Suprapubic skin (tissue), 4 donors: ENCODE measurements around the gene MSGN1. TPM values are rescaled to one million over a fixed set of nuclear protein-coding genes. Genes with fewer than 3 reads are reported as not detected.
A peak's percentile ranks its signal among the peaks of the same experiment; 100 is the strongest.

Source experiments
- DNase-seq, 2 donors: peaks; one replicate each; pipeline ENCODE4 v3.0.0-alpha.2; 2019; ENCODE audit warnings: low spot score in 2 of 2
- H3K27ac ChIP-seq: fragments of 200-600 bp; sonication (generic); one replicate; pipeline ENCODE4 v1.5.1; 2019
- H3K27me3 ChIP-seq: fragments of 200-600 bp; sonication (generic); one replicate; pipeline ENCODE4 v1.5.1; 2019
- H3K36me3 ChIP-seq: fragments of 200-600 bp; sonication (generic); one replicate; pipeline ENCODE4 v1.5.1; 2019
- H3K4me1 ChIP-seq: fragments of 200-600 bp; sonication (generic); one replicate; pipeline ENCODE4 v1.5.1; 2019
- H3K4me3 ChIP-seq: fragments of 200-600 bp; sonication (generic); one replicate; pipeline ENCODE4 v1.5.1; 2019; ENCODE audit warnings: mild to moderate bottlenecking
- H3K9me3 ChIP-seq: fragments of 200-600 bp; sonication (generic); one replicate; pipeline ENCODE4 v1.5.1; 2019
- EP300 ChIP-seq: sonication (generic); formaldehyde crosslinking; IDR thresholded peaks from one replicate; pipeline ENCODE4 v1.6.1; 2017; ENCODE audit warnings: antibody characterized with exemption
- POLR2A ChIP-seq, 2 donors: fragments of 450-650 bp; IDR thresholded peaks; one replicate each; pipeline ENCODE4 v1.6.1; 2017; ENCODE audit warnings: antibody characterized with exemption in 2 of 2, mild to moderate bottlenecking in 2 of 2, moderate library complexity in 2 of 2
- POLR2AphosphoS5 ChIP-seq, 3 donors: sonication (generic); formaldehyde crosslinking; IDR thresholded peaks; one replicate each; pipeline ENCODE4 v1.6.1; 2017; ENCODE audit warnings: antibody characterized with exemption in 3 of 3
- WGBS: methylation state at CpG from one replicate; pipeline ENCODE4 v1.1.5; 2018; 5-methylcytosine and 5-hydroxymethylcytosine counted together
- total RNA-seq, 4 donors: library from RNA; depleted of rRNA; stranded (reverse); fragments of >200 nt; gene quantifications; one replicate each; pipeline ENCODE4 v1.1.0, GENCODE V29; 2016
- TF ChIP-seq, protein P1 (sequence below), 2 donors: fragments of 200-600 bp in 1 of 2; fragments of 450-650 bp in 1 of 2; sonication (generic) in 1 of 2; IDR thresholded peaks; one replicate each; pipeline ENCODE4 v1.5.1; 2016 to 2019; ENCODE audit warnings: antibody characterized with exemption in 2 of 2, mild to moderate bottlenecking in 1 of 2, moderate library complexity in 1 of 2

Gene MSGN1
- total RNA-seq, 4 donors from 2014 or later, result not detected

DNA sequence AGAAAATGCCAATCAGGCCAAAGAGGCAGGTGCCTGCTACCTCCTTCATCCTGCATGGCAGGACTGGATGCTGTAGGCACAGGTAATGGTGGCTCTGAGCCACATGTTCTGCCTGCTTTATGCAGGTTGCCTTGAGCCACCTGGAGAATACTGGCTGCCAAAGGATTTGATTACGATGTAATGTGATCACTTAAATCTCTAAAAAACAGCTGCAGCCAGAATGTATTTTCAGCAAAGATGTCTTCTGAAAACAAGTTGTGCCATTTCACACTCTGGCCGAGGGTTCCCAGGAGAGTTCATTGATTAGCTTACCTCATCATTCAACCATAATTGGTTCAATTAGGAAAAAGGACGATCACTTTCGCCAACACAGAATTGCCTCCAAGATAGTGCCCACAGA, 17.9 kb upstream of the MSGN1 start:
- TF ChIP-seq EP300, result no peak
- TF ChIP-seq, protein P1, sequence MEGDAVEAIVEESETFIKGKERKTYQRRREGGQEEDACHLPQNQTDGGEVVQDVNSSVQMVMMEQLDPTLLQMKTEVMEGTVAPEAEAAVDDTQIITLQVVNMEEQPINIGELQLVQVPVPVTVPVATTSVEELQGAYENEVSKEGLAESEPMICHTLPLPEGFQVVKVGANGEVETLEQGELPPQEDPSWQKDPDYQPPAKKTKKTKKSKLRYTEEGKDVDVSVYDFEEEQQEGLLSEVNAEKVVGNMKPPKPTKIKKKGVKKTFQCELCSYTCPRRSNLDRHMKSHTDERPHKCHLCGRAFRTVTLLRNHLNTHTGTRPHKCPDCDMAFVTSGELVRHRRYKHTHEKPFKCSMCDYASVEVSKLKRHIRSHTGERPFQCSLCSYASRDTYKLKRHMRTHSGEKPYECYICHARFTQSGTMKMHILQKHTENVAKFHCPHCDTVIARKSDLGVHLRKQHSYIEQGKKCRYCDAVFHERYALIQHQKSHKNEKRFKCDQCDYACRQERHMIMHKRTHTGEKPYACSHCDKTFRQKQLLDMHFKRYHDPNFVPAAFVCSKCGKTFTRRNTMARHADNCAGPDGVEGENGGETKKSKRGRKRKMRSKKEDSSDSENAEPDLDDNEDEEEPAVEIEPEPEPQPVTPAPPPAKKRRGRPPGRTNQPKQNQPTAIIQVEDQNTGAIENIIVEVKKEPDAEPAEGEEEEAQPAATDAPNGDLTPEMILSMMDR (IDR thresholded peaks at IDR 0.05), result no peak
- TF ChIP-seq POLR2A (IDR thresholded peaks at IDR 0.05), result no peak
- TF ChIP-seq POLR2AphosphoS5 (IDR thresholded peaks at IDR 0.05), result no peak
- no peaks in the 10 kb centered on the region for H3K4me1 ChIP-seq
- DNase-seq, result no peak
- H3K36me3 ChIP-seq, result no peaks in the 10 kb centered on the region
- no peak overlapping the region for H3K27ac ChIP-seq
- H3K27me3 ChIP-seq, result no peaks in the 10 kb centered on the region
- no peaks in the 10 kb centered on the region for H3K9me3 ChIP-seq
- no peak overlapping the region for H3K4me3 ChIP-seq
- 73% methylated on average over 4 of the region's 4 CpGs for WGBS

DNA sequence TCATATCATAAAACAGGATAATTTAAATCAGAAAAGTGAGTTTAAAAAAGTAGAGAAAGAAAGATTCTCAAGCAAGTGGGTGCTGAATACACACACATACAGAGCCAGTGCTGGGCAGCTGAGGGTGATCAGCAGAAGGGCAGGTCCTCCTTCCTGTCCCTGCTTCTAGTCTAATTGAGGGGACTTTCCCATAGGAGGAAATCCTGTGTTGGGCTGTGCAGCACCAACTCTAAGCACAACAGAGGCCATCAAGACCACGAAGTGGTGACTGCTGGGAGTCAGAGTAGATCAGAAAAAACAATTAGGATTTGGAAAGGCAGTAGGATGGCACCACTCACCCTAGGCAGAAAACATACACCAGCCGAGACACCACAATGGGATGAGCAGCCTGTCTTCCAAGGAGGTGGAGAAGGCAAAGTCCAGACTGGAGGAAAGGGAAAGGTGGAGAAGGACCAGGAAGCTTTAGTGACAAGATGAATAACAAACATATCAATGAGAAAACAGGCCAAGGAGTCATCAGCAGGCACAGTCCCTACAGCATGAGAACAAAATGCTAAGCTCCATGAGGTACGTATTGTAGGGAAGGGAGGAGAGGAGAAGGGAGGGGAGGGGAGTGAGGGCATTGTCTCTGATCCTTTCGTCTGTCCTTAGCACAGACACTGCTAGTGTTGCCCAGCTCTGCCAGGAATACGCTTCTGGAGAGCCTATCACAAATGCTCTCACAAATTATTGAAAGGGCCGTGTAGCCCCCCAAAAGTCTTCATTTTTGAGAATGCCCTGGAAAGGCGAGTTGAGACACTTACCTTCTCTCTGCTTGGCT, 16.7 kb upstream of the MSGN1 start:
- no peaks in the 10 kb centered on the region for H3K36me3 ChIP-seq
- WGBS, result 74% methylated on average over 7 of the region's 7 CpGs
- no peak for DNase-seq
- H3K4me1 ChIP-seq, result no peaks in the 10 kb centered on the region
- H3K27me3 ChIP-seq, result no peaks in the 10 kb centered on the region
- peak overlapping the region; percentile 23 for H3K27ac ChIP-seq
- no peak overlapping the region for H3K4me3 ChIP-seq
- TF ChIP-seq POLR2AphosphoS5 (IDR thresholded peaks at IDR 0.05) (no peak), EP300 (no peak), POLR2A (IDR thresholded peaks at IDR 0.05) (no peak)
- TF ChIP-seq, protein P1 (IDR thresholded peaks at IDR 0.05), result no peak
- H3K9me3 ChIP-seq, result no peaks in the 10 kb centered on the region

DNA sequence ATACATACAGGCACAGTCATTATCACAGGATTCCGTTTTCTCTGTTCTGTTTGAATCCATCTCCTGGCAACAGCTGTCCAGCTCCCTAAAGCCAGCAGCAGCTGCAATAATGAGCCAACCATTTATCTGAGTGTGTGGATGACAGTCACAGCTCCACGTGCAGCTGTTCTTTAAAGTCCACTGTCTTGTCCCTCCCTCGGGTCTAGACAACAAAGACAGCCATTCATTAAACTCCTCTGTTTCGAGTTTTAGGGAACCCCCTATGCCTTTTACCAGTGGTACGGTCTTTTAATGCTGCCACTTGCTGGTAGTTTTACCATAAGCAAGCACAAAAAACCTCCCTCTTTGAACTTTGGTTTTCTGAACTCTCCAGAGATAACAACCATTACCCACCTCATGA, 16.0 kb upstream of the MSGN1 start:
- no peaks in the 10 kb centered on the region for H3K9me3 ChIP-seq
- no peak overlapping the region for H3K4me3 ChIP-seq
- 36% methylated on average over 5 of the region's 5 CpGs for WGBS
- H3K27me3 ChIP-seq, result no peaks in the 10 kb centered on the region
- TF ChIP-seq, protein P1 (IDR thresholded peaks at IDR 0.05), result no peak
- TF ChIP-seq POLR2AphosphoS5 (IDR thresholded peaks at IDR 0.05) (no peak), EP300 (no peak), POLR2A (IDR thresholded peaks at IDR 0.05) (no peak)
- no peaks in the 10 kb centered on the region for H3K4me1 ChIP-seq
- H3K27ac ChIP-seq, result no peak overlapping the region
- no peak for DNase-seq
- H3K36me3 ChIP-seq, result no peaks in the 10 kb centered on the region

DNA sequence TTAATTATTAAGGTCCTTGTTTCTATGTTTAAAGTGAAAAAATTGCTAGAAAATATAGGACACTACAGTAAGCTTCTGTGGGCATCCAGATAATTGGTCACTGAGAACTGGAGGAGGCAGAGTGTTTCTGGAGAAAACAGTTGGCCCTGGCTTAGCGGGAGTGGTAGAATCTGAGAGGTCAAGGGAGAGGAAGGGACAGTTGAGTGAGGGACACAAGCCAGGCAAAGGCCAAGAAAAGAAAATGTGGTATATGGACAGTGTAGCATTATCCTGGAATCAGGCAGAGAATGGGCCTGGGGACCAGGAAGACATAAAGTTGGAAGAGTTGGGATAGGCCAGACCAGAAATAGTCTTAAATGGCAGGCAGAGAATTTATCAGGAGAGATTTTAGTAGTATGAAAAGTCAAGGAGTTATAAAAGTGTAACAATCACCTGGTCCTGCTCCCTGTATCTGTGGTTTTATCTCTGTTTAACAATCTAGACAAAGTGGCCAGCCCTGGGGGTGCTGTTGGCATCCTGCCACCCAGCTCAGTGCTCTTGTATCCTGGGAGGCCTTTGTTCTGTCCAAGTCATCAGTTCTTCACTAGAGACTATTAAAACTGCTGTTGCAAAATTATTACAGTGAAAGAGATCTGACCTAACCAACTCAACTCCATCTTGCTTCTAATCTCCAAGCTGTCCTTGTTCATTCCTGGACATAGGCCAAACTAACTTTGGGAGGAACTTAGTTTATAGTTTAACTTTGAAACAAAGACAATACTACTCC, 15.4 kb upstream of the MSGN1 start:
- no peak for DNase-seq
- Histone ChIP-seq H3K27ac (no peak overlapping the region), H3K36me3 (no peaks in the 10 kb centered on the region), H3K4me3 (no peak overlapping the region), H3K27me3 (no peaks in the 10 kb centered on the region), H3K4me1 (no peaks in the 10 kb centered on the region), H3K9me3 (no peaks in the 10 kb centered on the region)
- TF ChIP-seq POLR2A (IDR thresholded peaks at IDR 0.05), result no peak
- 83% methylated on average over 1 of the region's 1 CpG for WGBS

DNA sequence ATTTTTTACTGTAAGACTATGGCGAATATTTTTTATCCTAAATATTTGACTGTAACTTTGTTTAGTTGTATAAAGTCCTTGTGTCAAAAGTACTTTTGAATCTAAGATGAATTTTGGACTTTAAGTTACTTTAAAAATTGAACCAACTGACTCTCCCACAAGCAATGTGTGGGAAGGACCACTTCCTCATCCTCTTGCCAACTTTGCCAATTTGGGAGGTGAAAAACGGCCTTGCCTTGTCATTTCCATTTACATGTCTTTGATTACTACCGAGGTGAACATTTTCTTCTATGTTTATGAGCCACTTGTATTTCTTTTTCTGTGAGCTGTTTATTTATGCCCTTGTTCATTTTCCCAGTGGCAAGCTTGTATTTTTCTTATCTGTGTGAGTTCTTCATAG, 12.8 kb upstream of the MSGN1 start:
- H3K27me3 ChIP-seq, result no peaks in the 10 kb centered on the region
- no peak overlapping the region for H3K4me3 ChIP-seq
- H3K27ac ChIP-seq, result no peak overlapping the region
- no peak for DNase-seq
- TF ChIP-seq, protein P1 (IDR thresholded peaks at IDR 0.05), result no peak
- TF ChIP-seq EP300 (no peak), POLR2A (IDR thresholded peaks at IDR 0.05) (no peak), POLR2AphosphoS5 (IDR thresholded peaks at IDR 0.05) (no peak)
- no peaks in the 10 kb centered on the region for H3K9me3 ChIP-seq
- H3K36me3 ChIP-seq, result no peaks in the 10 kb centered on the region
- 47% methylated on average over 3 of the region's 3 CpGs for WGBS
- no peaks in the 10 kb centered on the region for H3K4me1 ChIP-seq
